ENCODE measurements around the gene TFAP2B.

GRCh38 chr6:50819466-50819903, 814 bp downstream of the TFAP2B start:
- TF ChIP-seq POLR2AphosphoS5 (IDR thresholded peaks at IDR 0.05; ENCODE audit: low read depth): no peak
- no peak for TF ChIP-seq CTCF (IDR thresholded peaks at IDR 0.05; ENCODE audit: insufficient read depth, low read length)
- no peak for TF ChIP-seq GABPA (IDR thresholded peaks at IDR 0.05; ENCODE audit: low read depth)
- TF ChIP-seq REST (IDR thresholded peaks at IDR 0.05; ENCODE audit: insufficient replicate concordance, low read depth): no peak
- TF ChIP-seq SPI1 (IDR thresholded peaks at IDR 0.05; ENCODE audit: borderline replicate concordance, low read depth): no peak
